HepG2 (cell line): ENCODE measurements around the gene TOMM20. TPM values are rescaled to one million over a fixed set of nuclear protein-coding genes. Genes with fewer than 3 reads are reported as not detected.

Experiments used
- ATF6 ChIP-seq: sonication (generic); formaldehyde crosslinking; conservative IDR thresholded peaks from 2 replicates; pipeline ENCODE4 v1.4.0; 2020; ENCODE audit warnings: missing genetic modification reagents
- BRCA1 ChIP-seq: sonication (generic); formaldehyde crosslinking; IDR thresholded peaks from 2 replicates; pipeline ENCODE4 v1.4.0; 2020; ENCODE audit warnings: missing genetic modification reagents
- CEBPB ChIP-seq: IDR thresholded peaks from 2 replicates; pipeline ENCODE4 v1.6.1; 2011; ENCODE audit warnings: low read depth, low read length, improper control_type of control experiment, borderline replicate concordance
- HMG20A ChIP-seq: IDR thresholded peaks from 2 replicates; pipeline ENCODE4 v1.6.1; 2016; ENCODE audit warnings: borderline replicate concordance
- JDP2 ChIP-seq: sonication (generic); formaldehyde crosslinking; IDR thresholded peaks from 2 replicates; pipeline ENCODE4 v1.8.1; 2022; ENCODE audit warnings: missing genetic modification reagents, borderline replicate concordance
- KAT8 ChIP-seq: IDR thresholded peaks from 2 replicates; pipeline ENCODE4 v1.6.1; 2016; ENCODE audit warnings: missing genetic modification reagents, missing compliant biosample characterization
- KDM5B ChIP-seq: sonication (generic); formaldehyde crosslinking; IDR thresholded peaks from 2 replicates; pipeline ENCODE4 v1.4.0; 2020; ENCODE audit warnings: missing genetic modification reagents, mild to moderate bottlenecking, borderline replicate concordance
- NBN ChIP-seq: fragments of 450-650 bp; conservative IDR thresholded peaks from 2 replicates; pipeline ENCODE4 v1.6.1; 2017
- NFE2L1 ChIP-seq: sonication (generic); formaldehyde crosslinking; IDR thresholded peaks from 2 replicates; pipeline ENCODE4 v1.4.0; 2020; ENCODE audit warnings: missing genetic modification reagents, mild to moderate bottlenecking, borderline replicate concordance
- NR2F1 ChIP-seq, 2 experiments: fragments of 450-650 bp in 1 of 2; formaldehyde crosslinking in 1 of 2; IDR thresholded peaks; 2 replicates each; pipeline versions ENCODE4 v1.5.0 to v1.6.1; 2016 to 2020; ENCODE audit warnings: mild to moderate bottlenecking in 1 of 2, missing compliant biosample characterization in 1 of 2, missing genetic modification reagents in 1 of 2, moderate library complexity in 1 of 2
- SATB2 ChIP-seq: sonication (generic); formaldehyde crosslinking; IDR thresholded peaks from 2 replicates; pipeline ENCODE4 v1.5.0; 2020; ENCODE audit warnings: missing genetic modification reagents
- SRF ChIP-seq: IDR thresholded peaks from 2 replicates; pipeline ENCODE4 v1.6.1; 2011; ENCODE audit warnings: mild to moderate bottlenecking, low read depth, low read length, moderate library complexity
- ZNF232 ChIP-seq: sonication (generic); formaldehyde crosslinking; IDR thresholded peaks from 2 replicates; pipeline ENCODE4 v1.4.0; 2020; ENCODE audit warnings: missing genetic modification reagents, borderline replicate concordance
- ZNF609 ChIP-seq: sonication (generic); formaldehyde crosslinking; IDR thresholded peaks from 2 replicates; pipeline ENCODE4 v1.4.0; 2020; ENCODE audit warnings: mild to moderate bottlenecking, missing genetic modification reagents, borderline replicate concordance
- ZNF772 ChIP-seq: sonication (generic); formaldehyde crosslinking; IDR thresholded peaks from 2 replicates; pipeline ENCODE4 v1.5.0; 2020; ENCODE audit warnings: mild to moderate bottlenecking, missing genetic modification reagents
- ZNF790 ChIP-seq: sonication (generic); formaldehyde crosslinking; IDR thresholded peaks from 2 replicates; pipeline ENCODE4 v1.8.0; 2022; ENCODE audit warnings: missing genetic modification reagents, mild to moderate bottlenecking, borderline replicate concordance
- polyA plus RNA-seq, 8 experiments: library from polyadenylated mRNA; depleted of rRNA in 3 of 8; stranded (reverse) in 7 of 8; unstranded in 1 of 8; fragments of >200 nt; fragmentation: Illumina TruSeq in 4 of 8; extraction: Trizol in 4 of 8; gene quantifications; 2 replicates each; pipeline versions ENCODE4 v1.2.1 to v1.2.3, GENCODE V29; 2011 to 2016; ENCODE audit warnings: low read depth in 4 of 8, missing spikeins in 1 of 8, mixed read lengths in 1 of 8; ENCODE audit not compliant: insufficient read depth in 1 of 8
- total RNA-seq, 5 experiments: library from RNA; depleted of rRNA; stranded (reverse); fragments of >200 nt; fragmentation: Illumina TruSeq; extraction: Trizol; gene quantifications; 2 replicates each; pipeline ENCODE4 v1.2.3, GENCODE V29; 2016; ENCODE audit warnings: low read depth in 1 of 5
- TF ChIP-seq, protein P1 (sequence below): IDR thresholded peaks from 2 replicates; pipeline ENCODE4 v1.4.0; 2020; ENCODE audit warnings: mild to moderate bottlenecking, missing genetic modification reagents

TOMM20 gene
- total and polyA plus RNA-seq, 2 of the 13 experiments (the other 11 are each of a cell fraction or from before 2014, with no cell fraction given), result 153 to 376 TPM

GRCh38 chr1:235069577-235070563 lies 58.8 kb downstream of the TOMM20 start (continued):
- TF ChIP-seq ZNF609 (CRISPR knock-in tag) (peak; percentile 74), SATB2 (CRISPR knock-in tag) (peak; percentile 36; the same call in 1 of the 2 replicates), ZNF232 (peak; percentile 67; the same call in 1 of the 2 replicates), CEBPB (peak; percentile 93), HMG20A (CRISPR knock-in tag) (peak; percentile 80), NFE2L1 (no peak; the same call in 1 of the 2 replicates), NR2F1 (CRISPR knock-in tag; IDR thresholded peaks at IDR 0.05) (peak; percentile 70 to 74), KDM5B (CRISPR knock-in tag) (peak; percentile 92; the same call in 1 of the 2 replicates), BRCA1 (CRISPR knock-in tag) (peak; percentile 82; the same call in 1 of the 2 replicates), KAT8 (CRISPR knock-in tag) (peak; percentile 49; the same call in 1 of the 2 replicates), NBN (no peak), ZNF790 (CRISPR knock-in tag) (peak; percentile 42; the same call in 1 of the 2 replicates), ATF6 (CRISPR knock-in tag) (no peak), ZNF772 (CRISPR knock-in tag) (peak; percentile 78), SRF (peak; percentile 15; the same call in 1 of the 2 replicates), JDP2 (no peak)
- TF ChIP-seq, protein P1, sequence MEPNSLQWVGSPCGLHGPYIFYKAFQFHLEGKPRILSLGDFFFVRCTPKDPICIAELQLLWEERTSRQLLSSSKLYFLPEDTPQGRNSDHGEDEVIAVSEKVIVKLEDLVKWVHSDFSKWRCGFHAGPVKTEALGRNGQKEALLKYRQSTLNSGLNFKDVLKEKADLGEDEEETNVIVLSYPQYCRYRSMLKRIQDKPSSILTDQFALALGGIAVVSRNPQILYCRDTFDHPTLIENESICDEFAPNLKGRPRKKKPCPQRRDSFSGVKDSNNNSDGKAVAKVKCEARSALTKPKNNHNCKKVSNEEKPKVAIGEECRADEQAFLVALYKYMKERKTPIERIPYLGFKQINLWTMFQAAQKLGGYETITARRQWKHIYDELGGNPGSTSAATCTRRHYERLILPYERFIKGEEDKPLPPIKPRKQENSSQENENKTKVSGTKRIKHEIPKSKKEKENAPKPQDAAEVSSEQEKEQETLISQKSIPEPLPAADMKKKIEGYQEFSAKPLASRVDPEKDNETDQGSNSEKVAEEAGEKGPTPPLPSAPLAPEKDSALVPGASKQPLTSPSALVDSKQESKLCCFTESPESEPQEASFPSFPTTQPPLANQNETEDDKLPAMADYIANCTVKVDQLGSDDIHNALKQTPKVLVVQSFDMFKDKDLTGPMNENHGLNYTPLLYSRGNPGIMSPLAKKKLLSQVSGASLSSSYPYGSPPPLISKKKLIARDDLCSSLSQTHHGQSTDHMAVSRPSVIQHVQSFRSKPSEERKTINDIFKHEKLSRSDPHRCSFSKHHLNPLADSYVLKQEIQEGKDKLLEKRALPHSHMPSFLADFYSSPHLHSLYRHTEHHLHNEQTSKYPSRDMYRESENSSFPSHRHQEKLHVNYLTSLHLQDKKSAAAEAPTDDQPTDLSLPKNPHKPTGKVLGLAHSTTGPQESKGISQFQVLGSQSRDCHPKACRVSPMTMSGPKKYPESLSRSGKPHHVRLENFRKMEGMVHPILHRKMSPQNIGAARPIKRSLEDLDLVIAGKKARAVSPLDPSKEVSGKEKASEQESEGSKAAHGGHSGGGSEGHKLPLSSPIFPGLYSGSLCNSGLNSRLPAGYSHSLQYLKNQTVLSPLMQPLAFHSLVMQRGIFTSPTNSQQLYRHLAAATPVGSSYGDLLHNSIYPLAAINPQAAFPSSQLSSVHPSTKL (CRISPR knock-in tag), result peak; percentile 92
